Kidney (tissue), 14 donors: Measurements from ENCODE around the gene ZNF780B. TPM values are rescaled to one million over a fixed set of nuclear protein-coding genes. Genes with fewer than 3 reads are reported as not detected.
A peak's percentile ranks its signal among the peaks of the same experiment; 100 is the strongest.
"Not testable (repeated sequence)": the region's sequence is repeated elsewhere in the genome, so short reads cannot be mapped to it uniquely, and the experiment has no call there.

Experiments
- DNase-seq, 5 donors: peaks; one replicate each; pipeline ENCODE4 v3.0.0-alpha.2; 2013 to 2020
- FAIRE-seq: peaks from 2 replicates; lab custom pipeline; 2012; peaks lifted over from hg19 to GRCh38; lab: Jason Lieb, UNC
- H3K27ac ChIP-seq, 2 donors: one replicate each; pipeline ENCODE4 v1.7.0; 2013; ENCODE audit warnings: low read depth in 2 of 2, low read length in 2 of 2, inconsistent platforms in 1 of 2
- H3K27me3 ChIP-seq: one replicate; pipeline ENCODE4 v1.7.1; 2013; ENCODE audit warnings: low read length, inconsistent platforms; ENCODE audit not compliant: control insufficient read depth, insufficient read depth
- H3K36me3 ChIP-seq, 3 donors: one replicate each; pipeline versions ENCODE4 v1.7.0 to v1.7.1; 2013; ENCODE audit warnings: low read length in 3 of 3, control low read depth in 1 of 3, inconsistent platforms in 1 of 3; ENCODE audit not compliant: insufficient read depth in 3 of 3, control insufficient read depth in 2 of 3
- H3K4me1 ChIP-seq, 3 donors: one replicate each; pipeline versions ENCODE4 v1.7.0 to v1.7.1; 2013; ENCODE audit warnings: low read length in 3 of 3, inconsistent platforms in 1 of 3, low read depth in 1 of 3; ENCODE audit not compliant: control insufficient read depth in 2 of 3, insufficient read depth in 2 of 3
- H3K4me3 ChIP-seq, 3 donors: one replicate each; pipeline versions ENCODE4 v1.7.0 to v1.8.1; 2013; ENCODE audit warnings: low read length in 3 of 3, control low read depth in 1 of 3, inconsistent platforms in 1 of 3
- H3K9ac ChIP-seq, 3 donors: one replicate each; pipeline versions ENCODE4 v1.7.0 to v1.7.1; 2013; ENCODE audit warnings: low read length in 3 of 3, control low read depth in 1 of 3, inconsistent platforms in 1 of 3
- H3K9me3 ChIP-seq, 3 donors: one replicate each; pipeline versions ENCODE4 v1.7.0 to v1.7.1; 2013; ENCODE audit warnings: low read length in 3 of 3, control low read depth in 1 of 3, inconsistent platforms in 1 of 3; ENCODE audit not compliant: control insufficient read depth in 2 of 3, insufficient read depth in 1 of 3
- intact Hi-C: fragments of 100-400 bp; cut with DNase I; formaldehyde crosslinking; loops from one replicate; pipeline ENCODE4 v1.11.1; 2022
- polyA plus RNA-seq: library from polyadenylated mRNA; stranded (reverse); fragments of 350-450 nt; fragmentation: Illumina TruSeq; extraction: RNeasy Lipid Tissue Mini Kit (QIAGEN cat#74804); gene quantifications from one replicate; pipeline ENCODE4 v1.2.3, GENCODE V29; 2014; ENCODE audit warnings: low read depth, low replicate concordance; ENCODE audit not compliant: insufficient read depth
- total RNA-seq: library from RNA; stranded (reverse); fragmentation: NEBNext Ultra II Directional; extraction: Animal tissue kit (Norgen Biotek cat#: 25700); gene quantifications from one replicate; pipeline ENCODE4 v1.2.1, GENCODE V29; 2021
- TF ChIP-seq, protein P1 (sequence below): IDR thresholded peaks from 3 replicates; pipeline ENCODE4 v1.5.1; 2012; ENCODE audit warnings: mild to moderate bottlenecking, moderate library complexity, borderline replicate concordance; ENCODE audit not compliant: insufficient read depth; ENCODE audit errors: extremely low read depth
- donor health status: control.
- donor health status: control.
- donor health status: control.
- donor health status: control.
- donor health status: control.
- donor health status: DM: yes; HTN: yes; CAD: no.
- donor health status: Normal renal cell carcinoma (clear cell type).

Gene ZNF780B
- total and polyA plus RNA-seq, 2 donors from 2014 or later: 4.6 to 33.2 TPM

GRCh38 chr19:40055049-40055448 is 982 bp downstream of the ZNF780B start:
- no peak for DNase-seq
- TF ChIP-seq, protein P1, sequence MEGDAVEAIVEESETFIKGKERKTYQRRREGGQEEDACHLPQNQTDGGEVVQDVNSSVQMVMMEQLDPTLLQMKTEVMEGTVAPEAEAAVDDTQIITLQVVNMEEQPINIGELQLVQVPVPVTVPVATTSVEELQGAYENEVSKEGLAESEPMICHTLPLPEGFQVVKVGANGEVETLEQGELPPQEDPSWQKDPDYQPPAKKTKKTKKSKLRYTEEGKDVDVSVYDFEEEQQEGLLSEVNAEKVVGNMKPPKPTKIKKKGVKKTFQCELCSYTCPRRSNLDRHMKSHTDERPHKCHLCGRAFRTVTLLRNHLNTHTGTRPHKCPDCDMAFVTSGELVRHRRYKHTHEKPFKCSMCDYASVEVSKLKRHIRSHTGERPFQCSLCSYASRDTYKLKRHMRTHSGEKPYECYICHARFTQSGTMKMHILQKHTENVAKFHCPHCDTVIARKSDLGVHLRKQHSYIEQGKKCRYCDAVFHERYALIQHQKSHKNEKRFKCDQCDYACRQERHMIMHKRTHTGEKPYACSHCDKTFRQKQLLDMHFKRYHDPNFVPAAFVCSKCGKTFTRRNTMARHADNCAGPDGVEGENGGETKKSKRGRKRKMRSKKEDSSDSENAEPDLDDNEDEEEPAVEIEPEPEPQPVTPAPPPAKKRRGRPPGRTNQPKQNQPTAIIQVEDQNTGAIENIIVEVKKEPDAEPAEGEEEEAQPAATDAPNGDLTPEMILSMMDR: no peak
- H3K9ac ChIP-seq: peak overlapping the region in 2 of 3 donors; percentile 59 to 78
- no peak for FAIRE-seq
- H3K9me3 ChIP-seq: peaks cover 3 to 14% (median 5%) of the 10 kb centered on the region in 3 donors
- intact Hi-C loops: no loop called here
- no peaks in the 10 kb centered on the region for H3K27me3 ChIP-seq
- H3K4me3 ChIP-seq: peak overlapping the region; percentile 84 to 97 (median 93)
- H3K27ac ChIP-seq: no peak overlapping the region
- no peaks in the 10 kb centered on the region for H3K36me3 ChIP-seq
- no peaks in the 10 kb centered on the region for H3K4me1 ChIP-seq

- Histone ChIP-seq H3K27me3 (no peaks in the 10 kb centered on the region), H3K4me1 (no peaks in the 10 kb centered on the region), H3K9me3 (peaks cover 3 to 10% (median 3%) of the 10 kb centered on the region in 3 donors), H3K36me3 (peaks cover 0 to 2% (median 0%) of the 10 kb centered on the region in 3 donors), H3K4me3 (peak overlapping the region in 2 of 3 donors; percentile 21 to 93), H3K9ac (no peak overlapping the region), H3K27ac (no peak overlapping the region)
- FAIRE-seq (no peak), DNase-seq (no peak)
- TF ChIP-seq, protein P1: no peak
- intact Hi-C loops: no loop called here
Observed at GRCh38 chr19:40054632-40055031, 1.4 kb downstream of the ZNF780B start.

GRCh38 chr19:40053491-40053890 is 2.5 kb downstream of the ZNF780B start:
- H3K4me1 ChIP-seq: no peaks in the 10 kb centered on the region
- peaks cover 0 to 10% (median under 1%) of the 10 kb centered on the region in 3 donors for H3K36me3 ChIP-seq
- TF ChIP-seq, protein P1: no peak
- no peak for DNase-seq
- no peaks in the 10 kb centered on the region for H3K27me3 ChIP-seq
- FAIRE-seq: no peak
- H3K9ac ChIP-seq: no peak overlapping the region
- intact Hi-C loops: no loop called here
- H3K4me3 ChIP-seq: no peak overlapping the region
- no peak overlapping the region for H3K27ac ChIP-seq
- peaks cover 3 to 8% (median 3%) of the 10 kb centered on the region in 3 donors for H3K9me3 ChIP-seq

DNA sequence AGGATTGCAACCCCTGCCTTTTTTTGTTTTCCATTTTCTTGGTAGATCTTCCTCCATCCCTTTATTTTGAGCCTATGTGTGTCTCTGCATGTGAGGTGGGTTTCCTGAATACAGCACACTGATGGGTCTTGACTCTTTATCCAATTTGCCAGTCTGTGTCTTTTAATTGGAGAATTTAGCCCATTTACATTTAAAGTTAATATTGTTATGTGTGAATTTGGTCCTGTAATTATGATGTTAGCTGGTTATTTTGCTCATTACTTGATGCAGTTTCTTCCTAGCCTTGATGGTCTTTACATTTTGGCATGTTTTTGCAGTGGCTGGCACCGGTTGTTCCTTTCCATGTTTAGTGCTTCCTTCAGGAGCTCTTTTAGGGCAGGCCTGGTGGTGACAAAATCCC is 14.3 kb downstream of the ZNF780B start:
- H3K9ac ChIP-seq, DNase-seq, intact Hi-C loops, H3K27me3 ChIP-seq, H3K4me3 ChIP-seq, H3K4me1 ChIP-seq, FAIRE-seq, H3K27ac ChIP-seq: not testable (repeated sequence)
- H3K9me3 ChIP-seq: peaks cover 6 to 24% (median 15%) of the 10 kb centered on the region in 3 donors
- H3K36me3 ChIP-seq: peaks cover 7 to 30% (median 9%) of the 10 kb centered on the region in 3 donors

DNA sequence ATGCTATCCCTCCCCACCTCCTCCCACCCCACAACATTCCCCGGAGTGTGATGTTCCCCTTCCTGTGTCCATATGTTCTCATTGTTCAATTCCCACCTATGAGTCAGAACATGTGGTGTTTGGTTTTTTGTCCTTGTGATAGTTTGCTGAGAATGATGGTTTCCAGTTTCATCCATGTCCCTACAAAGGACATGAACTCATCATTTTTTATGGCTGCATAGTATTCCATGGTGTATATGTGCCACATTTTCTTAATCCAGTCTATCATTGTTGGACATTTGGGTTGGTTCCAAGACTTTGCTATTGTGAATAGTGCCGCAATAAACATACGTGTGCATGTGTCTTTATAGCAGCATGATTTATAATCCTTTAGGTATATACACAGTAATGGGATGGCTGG is 18.0 kb downstream of the ZNF780B start:
- H3K36me3 ChIP-seq, FAIRE-seq, H3K9ac ChIP-seq, H3K27me3 ChIP-seq, H3K27ac ChIP-seq, H3K4me3 ChIP-seq, H3K4me1 ChIP-seq, DNase-seq, intact Hi-C loops: not testable (repeated sequence)
- H3K9me3 ChIP-seq: peaks cover 2 to 38% (median 32%) of the 10 kb centered on the region in 3 donors
